ENCODE data around the gene ITGB3.

The ITGB3 gene

GRCh38 chr17:47298712-47299111 lies 45.1 kb downstream of the ITGB3 start:
- Histone ChIP-seq H3K27ac (ENCODE audit: low read depth, low read length) (no peak overlapping the region), H3F3A (ENCODE audit: control insufficient read depth, insufficient read depth) (no peaks in the 10 kb centered on the region), H3K79me2 (ENCODE audit: control insufficient read depth, low read length) (no peaks in the 10 kb centered on the region), H3K27me3 (ENCODE audit: control insufficient read depth, low read length) (no peaks in the 10 kb centered on the region; the same call in 1 of the 2 replicates), H3K4me3 (ENCODE audit: low read length) (no peak overlapping the region), H4K20me1 (ENCODE audit: control insufficient read depth, insufficient read depth, low read depth, low read length) (no peaks in the 10 kb centered on the region), H3K36me3 (ENCODE audit: control insufficient read depth, low read length) (no peaks in the 10 kb centered on the region), H3K9me3 (ENCODE audit: control insufficient read depth, insufficient read depth, low read length) (no peaks in the 10 kb centered on the region), H3K4me2 (ENCODE audit: low read length) (no peak overlapping the region), H3K4me1 (ENCODE audit: control insufficient read depth, low read length) (peaks cover 9% of the 10 kb centered on the region), H3K9me2 (replicated peaks; ENCODE audit: control insufficient read depth, low read length) (no peaks in the 10 kb centered on the region)
- TF ChIP-seq, protein P1, sequence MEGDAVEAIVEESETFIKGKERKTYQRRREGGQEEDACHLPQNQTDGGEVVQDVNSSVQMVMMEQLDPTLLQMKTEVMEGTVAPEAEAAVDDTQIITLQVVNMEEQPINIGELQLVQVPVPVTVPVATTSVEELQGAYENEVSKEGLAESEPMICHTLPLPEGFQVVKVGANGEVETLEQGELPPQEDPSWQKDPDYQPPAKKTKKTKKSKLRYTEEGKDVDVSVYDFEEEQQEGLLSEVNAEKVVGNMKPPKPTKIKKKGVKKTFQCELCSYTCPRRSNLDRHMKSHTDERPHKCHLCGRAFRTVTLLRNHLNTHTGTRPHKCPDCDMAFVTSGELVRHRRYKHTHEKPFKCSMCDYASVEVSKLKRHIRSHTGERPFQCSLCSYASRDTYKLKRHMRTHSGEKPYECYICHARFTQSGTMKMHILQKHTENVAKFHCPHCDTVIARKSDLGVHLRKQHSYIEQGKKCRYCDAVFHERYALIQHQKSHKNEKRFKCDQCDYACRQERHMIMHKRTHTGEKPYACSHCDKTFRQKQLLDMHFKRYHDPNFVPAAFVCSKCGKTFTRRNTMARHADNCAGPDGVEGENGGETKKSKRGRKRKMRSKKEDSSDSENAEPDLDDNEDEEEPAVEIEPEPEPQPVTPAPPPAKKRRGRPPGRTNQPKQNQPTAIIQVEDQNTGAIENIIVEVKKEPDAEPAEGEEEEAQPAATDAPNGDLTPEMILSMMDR (IDR thresholded peaks at IDR 0.05; ENCODE audit: low read depth, low read length, poor library complexity, severe bottlenecking), result no peak
- TF ChIP-seq EZH2phosphoT487 (IDR thresholded peaks at IDR 0.05; ENCODE audit: borderline replicate concordance, low read length), result no peak

DNA sequence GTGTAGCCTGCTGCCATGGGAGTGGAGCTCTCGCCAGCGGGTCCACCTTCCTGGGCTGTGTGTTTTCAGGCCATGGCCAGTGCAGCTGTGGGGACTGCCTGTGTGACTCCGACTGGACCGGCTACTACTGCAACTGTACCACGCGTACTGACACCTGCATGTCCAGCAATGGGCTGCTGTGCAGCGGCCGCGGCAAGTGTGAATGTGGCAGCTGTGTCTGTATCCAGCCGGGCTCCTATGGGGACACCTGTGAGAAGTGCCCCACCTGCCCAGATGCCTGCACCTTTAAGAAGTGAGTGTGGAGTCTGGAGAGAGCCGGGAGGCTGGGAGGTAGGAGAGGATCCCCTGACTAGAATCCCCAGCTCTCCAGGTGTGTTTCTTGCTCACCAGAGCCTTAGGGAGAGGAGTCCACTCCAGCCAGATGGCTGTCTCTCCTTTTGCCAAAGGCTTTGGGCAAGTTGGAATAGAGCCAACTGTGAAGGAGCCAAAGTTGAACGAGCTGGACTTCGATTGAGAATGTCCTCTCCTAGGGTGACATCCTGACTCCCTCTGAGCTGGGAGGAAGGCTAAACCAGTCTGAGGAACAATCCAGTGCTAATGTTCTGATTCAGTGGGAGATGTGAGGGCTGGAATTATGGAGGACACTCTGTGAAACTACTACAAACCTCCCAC lies 45.7 kb downstream of the ITGB3 start:
- H3K4me3 ChIP-seq (ENCODE audit: low read length), result no peak overlapping the region
- no peaks in the 10 kb centered on the region for H3K9me3 ChIP-seq (ENCODE audit: control insufficient read depth, insufficient read depth, low read length)
- no peak overlapping the region for H3K27ac ChIP-seq (ENCODE audit: low read depth, low read length)
- H3K9me2 ChIP-seq (replicated peaks; ENCODE audit: control insufficient read depth, low read length), result no peaks in the 10 kb centered on the region
- no peaks in the 10 kb centered on the region for H3K79me2 ChIP-seq (ENCODE audit: control insufficient read depth, low read length)
- H3K27me3 ChIP-seq (ENCODE audit: control insufficient read depth, low read length), result no peaks in the 10 kb centered on the region; the same call in 1 of the 2 replicates
- no peaks in the 10 kb centered on the region for H4K20me1 ChIP-seq (ENCODE audit: control insufficient read depth, insufficient read depth, low read depth, low read length)
- H3K4me2 ChIP-seq (ENCODE audit: low read length), result no peak overlapping the region
- H3K36me3 ChIP-seq (ENCODE audit: control insufficient read depth, low read length), result no peaks in the 10 kb centered on the region
- H3F3A ChIP-seq (ENCODE audit: control insufficient read depth, insufficient read depth), result no peaks in the 10 kb centered on the region
- H3K4me1 ChIP-seq (ENCODE audit: control insufficient read depth, low read length), result peaks cover 2% of the 10 kb centered on the region
- TF ChIP-seq, protein P1 (IDR thresholded peaks at IDR 0.05; ENCODE audit: low read depth, low read length, poor library complexity, severe bottlenecking), result no peak
- TF ChIP-seq EZH2phosphoT487 (IDR thresholded peaks at IDR 0.05; ENCODE audit: borderline replicate concordance, low read length), result no peak

GRCh38 chr17:47300718-47301117 lies 47.1 kb downstream of the ITGB3 start:
- Histone ChIP-seq H3K4me1 (ENCODE audit: control insufficient read depth, low read length) (no peaks in the 10 kb centered on the region), H3K4me2 (ENCODE audit: low read length) (no peak overlapping the region), H3K27me3 (ENCODE audit: control insufficient read depth, low read length) (no peaks in the 10 kb centered on the region; the same call in 1 of the 2 replicates), H3K4me3 (ENCODE audit: low read length) (no peak overlapping the region), H3K36me3 (ENCODE audit: control insufficient read depth, low read length) (no peaks in the 10 kb centered on the region), H3K79me2 (ENCODE audit: control insufficient read depth, low read length) (no peaks in the 10 kb centered on the region), H3K9me3 (ENCODE audit: control insufficient read depth, insufficient read depth, low read length) (no peaks in the 10 kb centered on the region), H3F3A (ENCODE audit: control insufficient read depth, insufficient read depth) (no peaks in the 10 kb centered on the region), H3K27ac (ENCODE audit: low read depth, low read length) (no peak overlapping the region), H4K20me1 (ENCODE audit: control insufficient read depth, insufficient read depth, low read depth, low read length) (no peaks in the 10 kb centered on the region), H3K9me2 (replicated peaks; ENCODE audit: control insufficient read depth, low read length) (no peaks in the 10 kb centered on the region)
- no peak for TF ChIP-seq EZH2phosphoT487 (IDR thresholded peaks at IDR 0.05; ENCODE audit: borderline replicate concordance, low read length)

GRCh38 chr17:47301161-47301560 lies 47.5 kb downstream of the ITGB3 start:
- no peaks in the 10 kb centered on the region for H3K4me1 ChIP-seq (ENCODE audit: control insufficient read depth, low read length)
- H3K4me2 ChIP-seq (ENCODE audit: low read length), result no peak overlapping the region
- no peak overlapping the region for H3K4me3 ChIP-seq (ENCODE audit: low read length)

More at GRCh38 chr17:47301161-47301560, 47.5 kb downstream of the ITGB3 start:
- TF ChIP-seq EZH2phosphoT487 (IDR thresholded peaks at IDR 0.05; ENCODE audit: borderline replicate concordance, low read length), result no peak
- TF ChIP-seq, protein P1 (IDR thresholded peaks at IDR 0.05; ENCODE audit: low read depth, low read length, poor library complexity, severe bottlenecking), result no peak
- H3K27me3 ChIP-seq (ENCODE audit: control insufficient read depth, low read length), result no peaks in the 10 kb centered on the region; the same call in 1 of the 2 replicates
- H3K36me3 ChIP-seq (ENCODE audit: control insufficient read depth, low read length), result no peaks in the 10 kb centered on the region
- H3K79me2 ChIP-seq (ENCODE audit: control insufficient read depth, low read length), result no peaks in the 10 kb centered on the region
- H3K9me3 ChIP-seq (ENCODE audit: control insufficient read depth, insufficient read depth, low read length), result no peaks in the 10 kb centered on the region
- H3K9me2 ChIP-seq (replicated peaks; ENCODE audit: control insufficient read depth, low read length), result no peaks in the 10 kb centered on the region
- no peaks in the 10 kb centered on the region for H3F3A ChIP-seq (ENCODE audit: control insufficient read depth, insufficient read depth)
- no peak overlapping the region for H3K27ac ChIP-seq (ENCODE audit: low read depth, low read length)
- no peaks in the 10 kb centered on the region for H4K20me1 ChIP-seq (ENCODE audit: control insufficient read depth, insufficient read depth, low read depth, low read length)

All from DOHH2 (cell line).